D721Med (cell line): Measurements from ENCODE around the gene PITRM1.
"Not testable (repeated sequence)": the region's sequence is repeated elsewhere in the genome, so short reads cannot be mapped to it uniquely, and the experiment has no call there.

Experiments used
- DNase-seq: peaks from one replicate; pipeline ENCODE4 v3.0.0; 2011; ENCODE audit warnings: low spot score; ENCODE audit not compliant: insufficient read length
- FAIRE-seq: peaks from 2 replicates; lab custom pipeline; 2011; peaks lifted over from hg19 to GRCh38; lab: Jason Lieb, UNC
- TF ChIP-seq, protein P1 (sequence below): IDR thresholded peaks from 2 replicates; pipeline ENCODE4 v1.5.1; 2012; ENCODE audit warnings: mild to moderate bottlenecking, control low read depth; ENCODE audit not compliant: insufficient read depth; ENCODE audit errors: missing control alignments

PITRM1 gene, protein sequence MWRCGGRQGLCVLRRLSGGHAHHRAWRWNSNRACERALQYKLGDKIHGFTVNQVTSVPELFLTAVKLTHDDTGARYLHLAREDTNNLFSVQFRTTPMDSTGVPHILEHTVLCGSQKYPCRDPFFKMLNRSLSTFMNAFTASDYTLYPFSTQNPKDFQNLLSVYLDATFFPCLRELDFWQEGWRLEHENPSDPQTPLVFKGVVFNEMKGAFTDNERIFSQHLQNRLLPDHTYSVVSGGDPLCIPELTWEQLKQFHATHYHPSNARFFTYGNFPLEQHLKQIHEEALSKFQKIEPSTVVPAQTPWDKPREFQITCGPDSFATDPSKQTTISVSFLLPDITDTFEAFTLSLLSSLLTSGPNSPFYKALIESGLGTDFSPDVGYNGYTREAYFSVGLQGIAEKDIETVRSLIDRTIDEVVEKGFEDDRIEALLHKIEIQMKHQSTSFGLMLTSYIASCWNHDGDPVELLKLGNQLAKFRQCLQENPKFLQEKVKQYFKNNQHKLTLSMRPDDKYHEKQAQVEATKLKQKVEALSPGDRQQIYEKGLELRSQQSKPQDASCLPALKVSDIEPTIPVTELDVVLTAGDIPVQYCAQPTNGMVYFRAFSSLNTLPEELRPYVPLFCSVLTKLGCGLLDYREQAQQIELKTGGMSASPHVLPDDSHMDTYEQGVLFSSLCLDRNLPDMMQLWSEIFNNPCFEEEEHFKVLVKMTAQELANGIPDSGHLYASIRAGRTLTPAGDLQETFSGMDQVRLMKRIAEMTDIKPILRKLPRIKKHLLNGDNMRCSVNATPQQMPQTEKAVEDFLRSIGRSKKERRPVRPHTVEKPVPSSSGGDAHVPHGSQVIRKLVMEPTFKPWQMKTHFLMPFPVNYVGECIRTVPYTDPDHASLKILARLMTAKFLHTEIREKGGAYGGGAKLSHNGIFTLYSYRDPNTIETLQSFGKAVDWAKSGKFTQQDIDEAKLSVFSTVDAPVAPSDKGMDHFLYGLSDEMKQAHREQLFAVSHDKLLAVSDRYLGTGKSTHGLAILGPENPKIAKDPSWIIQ

DNA sequence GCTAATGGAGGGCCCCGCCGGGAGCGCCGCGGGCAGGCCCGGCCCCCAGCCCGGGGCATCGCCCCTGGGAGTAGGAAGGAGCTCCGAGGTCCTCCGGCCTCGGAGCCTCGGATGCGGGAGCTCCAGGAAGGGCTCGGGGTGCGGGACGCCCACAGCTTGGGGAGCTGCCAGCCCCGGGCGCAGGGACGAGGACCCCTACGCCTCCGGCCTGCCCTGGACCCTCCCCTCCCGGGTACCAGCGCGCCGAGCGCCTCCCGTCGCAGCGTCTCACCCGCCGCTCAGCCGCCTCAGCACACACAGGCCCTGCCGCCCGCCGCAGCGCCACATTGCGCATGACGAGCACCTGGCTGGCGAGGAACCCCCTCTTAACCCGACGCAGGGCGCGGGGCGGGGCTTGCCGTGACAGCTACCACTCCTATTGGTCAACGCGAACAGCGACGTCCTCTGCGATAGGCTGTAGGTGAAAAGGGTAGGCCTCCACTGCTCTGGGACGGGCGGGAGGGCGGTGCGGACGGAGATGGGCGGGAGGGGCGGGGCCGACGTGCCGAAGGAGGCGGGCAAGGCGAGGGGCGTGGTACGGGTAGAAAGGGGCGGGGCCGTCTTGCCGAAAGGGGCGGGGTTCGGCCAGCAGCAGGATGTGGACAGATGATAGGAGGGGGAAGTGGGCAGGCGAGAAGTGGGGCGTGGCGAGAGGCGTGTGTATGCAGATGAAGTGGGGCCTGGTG, at the start of gene PITRM1:
TSS of gene PITRM1 (minus strand) at position 337 of the 725 bp plus-strand sequence. CDS start at position 327, 10 bp downstream.
- FAIRE-seq = no peak
- TF ChIP-seq, protein P1, sequence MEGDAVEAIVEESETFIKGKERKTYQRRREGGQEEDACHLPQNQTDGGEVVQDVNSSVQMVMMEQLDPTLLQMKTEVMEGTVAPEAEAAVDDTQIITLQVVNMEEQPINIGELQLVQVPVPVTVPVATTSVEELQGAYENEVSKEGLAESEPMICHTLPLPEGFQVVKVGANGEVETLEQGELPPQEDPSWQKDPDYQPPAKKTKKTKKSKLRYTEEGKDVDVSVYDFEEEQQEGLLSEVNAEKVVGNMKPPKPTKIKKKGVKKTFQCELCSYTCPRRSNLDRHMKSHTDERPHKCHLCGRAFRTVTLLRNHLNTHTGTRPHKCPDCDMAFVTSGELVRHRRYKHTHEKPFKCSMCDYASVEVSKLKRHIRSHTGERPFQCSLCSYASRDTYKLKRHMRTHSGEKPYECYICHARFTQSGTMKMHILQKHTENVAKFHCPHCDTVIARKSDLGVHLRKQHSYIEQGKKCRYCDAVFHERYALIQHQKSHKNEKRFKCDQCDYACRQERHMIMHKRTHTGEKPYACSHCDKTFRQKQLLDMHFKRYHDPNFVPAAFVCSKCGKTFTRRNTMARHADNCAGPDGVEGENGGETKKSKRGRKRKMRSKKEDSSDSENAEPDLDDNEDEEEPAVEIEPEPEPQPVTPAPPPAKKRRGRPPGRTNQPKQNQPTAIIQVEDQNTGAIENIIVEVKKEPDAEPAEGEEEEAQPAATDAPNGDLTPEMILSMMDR = no peak

DNA sequence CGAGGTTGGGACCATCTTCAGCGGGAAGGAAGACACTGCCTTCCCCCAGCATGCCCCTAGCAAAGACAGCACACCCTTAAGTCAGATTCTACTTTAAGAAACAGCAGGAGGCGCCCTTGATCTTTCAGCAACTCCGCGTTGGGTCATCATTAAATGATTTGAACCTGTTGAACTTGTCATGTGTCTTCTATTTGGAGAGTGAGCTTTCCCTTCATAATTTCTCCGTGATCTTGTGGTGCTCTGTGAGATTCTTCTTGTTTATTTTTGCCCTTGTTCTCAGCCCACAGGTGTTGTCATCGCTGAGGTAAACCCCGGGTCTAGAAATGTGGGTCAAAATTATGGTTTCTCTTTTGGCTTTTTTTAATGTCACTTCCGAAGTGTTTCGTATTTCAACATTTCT, 49.5 kb upstream of the PITRM1 start:
- TF ChIP-seq, protein P1 = no peak
- DNase-seq (no peak), FAIRE-seq (no peak)

More for the DNA sequence above, at the start of gene PITRM1:
- DNase-seq = peak; percentile 89

DNA sequence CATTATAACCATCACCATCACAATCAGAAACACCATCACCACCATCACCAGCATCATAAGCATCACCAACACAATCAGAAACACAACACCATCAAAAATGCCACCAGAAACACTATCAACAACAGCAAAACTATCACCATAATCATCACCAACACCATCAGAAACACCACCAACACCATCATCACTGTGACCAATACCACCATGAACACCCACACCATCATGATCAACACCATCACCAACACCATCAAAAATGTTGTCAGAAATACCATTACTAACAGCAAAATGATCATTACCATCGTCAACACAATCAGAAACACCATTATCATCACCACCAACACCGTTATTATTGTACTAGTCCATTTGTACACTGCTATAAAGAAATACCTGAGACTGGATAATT, 49.0 kb upstream of the PITRM1 start:
- DNase-seq = not testable (repeated sequence)
- FAIRE-seq = peak; percentile 83

DNA sequence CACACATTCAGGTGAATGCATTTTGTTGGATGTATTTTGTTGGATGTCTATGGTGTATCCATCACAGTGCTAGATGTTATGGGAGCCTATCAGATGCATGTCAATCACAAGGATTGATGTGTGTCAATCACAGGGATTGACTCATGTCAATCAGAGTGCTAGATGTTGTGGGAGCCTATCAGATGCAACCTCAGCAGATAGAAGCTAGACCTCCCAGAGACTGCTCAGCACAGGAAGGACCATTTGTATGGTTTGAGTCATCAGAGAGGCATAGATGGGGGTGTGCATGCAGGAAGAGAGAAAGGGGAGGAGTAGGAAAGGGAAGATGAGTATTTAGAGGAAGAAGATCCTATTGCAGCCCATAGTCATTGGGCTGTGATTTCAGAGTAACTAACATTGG, 48.3 kb upstream of the PITRM1 start:
- DNase-seq (no peak), FAIRE-seq (no peak)
- TF ChIP-seq, protein P1 = no peak

DNA sequence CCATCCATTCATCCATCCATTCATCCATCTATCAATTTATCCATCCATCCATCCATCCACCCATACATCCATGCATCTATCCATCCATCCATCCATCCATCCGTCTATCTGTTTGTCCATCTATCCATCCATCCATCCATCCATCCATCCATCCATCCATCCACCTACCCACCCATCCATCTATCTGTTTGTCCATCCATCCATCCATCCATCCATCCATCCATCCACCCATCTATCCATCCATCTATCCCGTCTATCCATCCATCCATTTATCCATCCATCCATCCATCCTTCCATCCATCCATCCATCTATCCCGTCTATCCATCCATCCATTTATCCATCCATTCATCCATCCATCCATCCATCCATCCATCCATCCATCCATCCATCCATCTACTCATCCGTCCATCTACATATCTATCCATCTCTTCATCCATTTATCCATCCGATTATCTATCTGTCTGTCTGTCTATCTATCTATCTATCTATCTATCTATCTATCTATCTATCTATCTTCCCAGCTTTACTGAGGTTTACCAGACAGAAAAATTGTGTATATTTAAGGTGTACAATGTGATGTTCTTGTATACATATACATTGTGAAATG, 46.5 kb upstream of the PITRM1 start:
- FAIRE-seq, DNase-seq: not testable (repeated sequence)

DNA sequence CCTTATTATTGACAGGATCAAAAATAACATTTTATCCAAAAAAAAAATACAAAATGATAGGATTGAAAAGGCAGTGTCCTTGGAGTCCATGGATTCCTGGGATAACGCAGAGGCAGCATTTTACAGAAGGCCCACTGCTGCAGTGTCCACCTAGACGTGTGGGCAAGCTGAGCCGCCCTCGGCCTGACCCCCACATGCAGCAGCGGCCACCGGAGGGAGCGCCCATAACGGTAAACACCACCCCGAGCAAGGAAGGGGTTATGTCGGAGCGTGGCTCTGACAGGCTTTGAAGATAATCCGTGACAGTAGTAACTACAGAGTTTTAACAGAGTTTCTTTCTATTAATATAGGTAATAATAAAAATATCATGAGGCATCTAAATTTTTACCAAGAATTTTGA, 45.3 kb upstream of the PITRM1 start:
- no peak for FAIRE-seq
- TF ChIP-seq, protein P1 = no peak
- no peak for DNase-seq

DNA sequence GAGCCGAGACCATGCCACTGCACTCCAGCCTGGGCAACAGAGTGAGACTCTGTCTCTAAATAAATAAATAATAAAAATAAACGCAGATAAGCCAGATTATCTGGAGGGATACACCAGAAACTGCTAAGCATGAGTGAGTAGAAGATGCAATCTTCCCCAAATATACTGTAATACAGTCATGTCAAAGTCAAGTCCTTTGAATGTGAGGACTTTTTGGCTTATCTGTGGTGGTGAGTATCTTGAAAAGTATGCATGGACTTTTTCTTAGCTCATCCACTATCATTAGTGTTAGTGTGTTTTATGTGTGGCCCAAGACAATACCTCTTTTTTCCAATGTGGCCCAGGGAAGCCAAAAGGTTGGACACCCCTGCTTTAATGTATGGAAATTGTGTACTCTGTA, 44.7 kb upstream of the PITRM1 start:
- FAIRE-seq (no peak), DNase-seq (no peak)
- TF ChIP-seq, protein P1 = no peak
